GM21360 (cell line): Measurements from ENCODE around the gene CARD11.
A peak's percentile ranks its signal among the peaks of the same experiment; 100 is the strongest.
"Not testable (repeated sequence)": the region's sequence is repeated elsewhere in the genome, so short reads cannot be mapped to it uniquely, and the experiment has no call there.

Experiments used
- ATAC-seq: cut with Tn5 transposase; IDR thresholded peaks from one replicate; pipeline ENCODE4 v1.9.1; 2021; ENCODE audit warnings: mild to moderate bottlenecking, moderate library complexity; ENCODE audit not compliant: unreplicated experiment

The CARD11 gene

GRCh38 chr7:3065724-3066143, 22.1 kb upstream of the CARD11 start:
- ATAC-seq, result peak; percentile 50

- no peak for ATAC-seq
These were observed 20.4 kb upstream of the CARD11 start for GRCh38 chr7:3064067-3064466.

- ATAC-seq, result peak; percentile 64
These were observed 19.5 kb upstream of the CARD11 start for GRCh38 chr7:3063016-3063753.

- no peak for ATAC-seq
These were observed 13.4 kb upstream of the CARD11 start for GRCh38 chr7:3057066-3057420.

GRCh38 chr7:3056234-3057065, 12.8 kb upstream of the CARD11 start:
- no peak for ATAC-seq

- ATAC-seq, result no peak
These were observed 12.0 kb upstream of the CARD11 start for GRCh38 chr7:3055626-3056025.

- ATAC-seq, result peak; percentile 73
These were observed 692 bp downstream of the CARD11 start for GRCh38 chr7:3042861-3043489.

- ATAC-seq, result no peak
These were observed 1.5 kb downstream of the CARD11 start for GRCh38 chr7:3041986-3042675.

GRCh38 chr7:3039787-3040186, 3.9 kb downstream of the CARD11 start:
- no peak for ATAC-seq

- ATAC-seq, result not testable (repeated sequence)
These were observed 5.7 kb downstream of the CARD11 start for GRCh38 chr7:3038011-3038410.

GRCh38 chr7:3037259-3037658, 6.4 kb downstream of the CARD11 start:
- ATAC-seq, result no peak

GRCh38 chr7:3034591-3035150, 9.0 kb downstream of the CARD11 start:
- no peak for ATAC-seq

- ATAC-seq, result no peak
These were observed 10.1 kb downstream of the CARD11 start for GRCh38 chr7:3033581-3033980.

- no peak for ATAC-seq
These were observed 10.5 kb downstream of the CARD11 start for GRCh38 chr7:3033136-3033535.

- no peak for ATAC-seq
These were observed 11.4 kb downstream of the CARD11 start for GRCh38 chr7:3032256-3032655.

GRCh38 chr7:3029138-3029537, 14.5 kb downstream of the CARD11 start:
- ATAC-seq, result no peak

- no peak for ATAC-seq
These were observed 14.9 kb downstream of the CARD11 start for GRCh38 chr7:3028758-3029093.

GRCh38 chr7:3028071-3028757, 15.5 kb downstream of the CARD11 start:
- no peak for ATAC-seq

GRCh38 chr7:3027005-3027845, 16.4 kb downstream of the CARD11 start:
- ATAC-seq, result no peak

- ATAC-seq, result no peak
These were observed 18.1 kb downstream of the CARD11 start for GRCh38 chr7:3025616-3026015.
